Measurements from ENCODE around the gene CCL19.

- TF ChIP-seq CREB1 (CRISPR knock-in tag; IDR thresholded peaks at IDR 0.05) (no peak), HMGXB4 (CRISPR knock-in tag; IDR thresholded peaks at IDR 0.05) (no peak), CTCF (IDR thresholded peaks at IDR 0.05) (no peak), MXD4 (CRISPR knock-in tag; IDR thresholded peaks at IDR 0.05; ENCODE audit: borderline replicate concordance) (no peak), ATF3 (CRISPR knock-in tag; conservative IDR thresholded peaks at IDR 0.05) (no peak), GABPB1 (CRISPR knock-in tag; IDR thresholded peaks at IDR 0.05) (no peak), CREM (CRISPR knock-in tag; IDR thresholded peaks at IDR 0.05) (no peak), ATF1 (CRISPR knock-in tag; IDR thresholded peaks at IDR 0.05) (no peak)
- TF ChIP-seq, protein P1, sequence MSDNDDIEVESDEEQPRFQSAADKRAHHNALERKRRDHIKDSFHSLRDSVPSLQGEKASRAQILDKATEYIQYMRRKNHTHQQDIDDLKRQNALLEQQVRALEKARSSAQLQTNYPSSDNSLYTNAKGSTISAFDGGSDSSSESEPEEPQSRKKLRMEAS (CRISPR knock-in tag; IDR thresholded peaks at IDR 0.05) = no peak
- TF ChIP-seq, protein P2, sequence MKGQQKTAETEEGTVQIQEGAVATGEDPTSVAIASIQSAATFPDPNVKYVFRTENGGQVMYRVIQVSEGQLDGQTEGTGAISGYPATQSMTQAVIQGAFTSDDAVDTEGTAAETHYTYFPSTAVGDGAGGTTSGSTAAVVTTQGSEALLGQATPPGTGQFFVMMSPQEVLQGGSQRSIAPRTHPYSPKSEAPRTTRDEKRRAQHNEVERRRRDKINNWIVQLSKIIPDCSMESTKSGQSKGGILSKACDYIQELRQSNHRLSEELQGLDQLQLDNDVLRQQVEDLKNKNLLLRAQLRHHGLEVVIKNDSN (CRISPR knock-in tag; IDR thresholded peaks at IDR 0.05) = no peak
Observed at GRCh38 chr9:34663303-34663605, 27.8 kb downstream of the CCL19 start.

Data from WTC11 (cell line).